H1 (cell line): ENCODE data around the gene CRBN. TPM values are rescaled to one million over a fixed set of nuclear protein-coding genes. Genes with fewer than 3 reads are reported as not detected.

ENCODE experiments used
- CTCF ChIA-PET: fragments of 300-600 bp; sonication (Branson Sonifier 250); formaldehyde crosslinking; loops from one replicate; lab custom pipeline; 2021; ENCODE audit not compliant: partially characterized antibody; lab: Charles Lee
- POLR2A ChIA-PET: fragments of 300-600 bp; sonication (Branson Sonifier 250); formaldehyde crosslinking; loops from one replicate; lab custom pipeline; 2021; ENCODE audit warnings: inconsistent platforms; ENCODE audit not compliant: partially characterized antibody; lab: Charles Lee
- DNase-seq, 2 experiments: peaks; one replicate each; pipeline versions ENCODE4 v3.0.0 to v3.0.0-alpha.2; 2010 to 2022; ENCODE audit warnings: low spot score in 2 of 2, low read depth in 1 of 2, mixed read lengths in 1 of 2
- FAIRE-seq: peaks from 2 replicates; lab custom pipeline; 2011; peaks lifted over from hg19 to GRCh38; lab: Jason Lieb, UNC
- H2AFZ ChIP-seq: 2 replicates; pipeline ENCODE4 v1.8.1; 2012; ENCODE audit warnings: low read length, inconsistent platforms
- H2AK5ac ChIP-seq: 2 replicates; pipeline ENCODE4 v1.6.1; 2013; ENCODE audit warnings: low read depth, low read length
- H2BK120ac ChIP-seq: replicated peaks from 2 replicates; pipeline ENCODE3; 2013; ENCODE audit warnings: low read depth, low read length, inconsistent platforms
- H2BK12ac ChIP-seq: 2 replicates; pipeline ENCODE4 v1.6.1; 2013; ENCODE audit warnings: low read depth, low read length
- H2BK15ac ChIP-seq: 2 replicates; pipeline ENCODE4 v1.6.1; 2013; ENCODE audit warnings: low read length
- H2BK20ac ChIP-seq: 2 replicates; pipeline ENCODE4 v1.6.1; 2013; ENCODE audit warnings: low read length
- H2BK5ac ChIP-seq: 2 replicates; pipeline ENCODE4 v1.6.1; 2013; ENCODE audit warnings: low read depth, low read length
- H3K14ac ChIP-seq: 2 replicates; pipeline ENCODE4 v1.6.1; 2013; ENCODE audit warnings: inconsistent platforms; ENCODE audit not compliant: insufficient read length
- H3K18ac ChIP-seq: 2 replicates; pipeline ENCODE4 v1.6.1; 2013; ENCODE audit warnings: low read length; ENCODE audit errors: extremely low read depth
- H3K23ac ChIP-seq: 2 replicates; pipeline ENCODE4 v1.6.1; 2013; ENCODE audit warnings: inconsistent platforms; ENCODE audit not compliant: insufficient read length
- H3K23me2 ChIP-seq: 2 replicates; pipeline ENCODE4 v1.6.1; 2013; ENCODE audit warnings: low read depth, low read length
- H3K27ac ChIP-seq: 2 replicates; pipeline ENCODE4 v1.6.1; 2011; ENCODE audit warnings: low read depth, low read length, inconsistent platforms
- H3K27me3 ChIP-seq, 4 experiments: replicated peaks in 1 of 4; 1 replicate in 1 of 4; 2 replicates in 3 of 4; pipeline versions ENCODE4 v1.6.1 to v1.8.1; 2011 to 2013; ENCODE audit warnings: low read length in 3 of 4, mild to moderate bottlenecking in 3 of 4, inconsistent platforms in 2 of 4, mixed read lengths in 2 of 4, moderate library complexity in 1 of 4; ENCODE audit not compliant: control insufficient read depth in 3 of 4, insufficient read depth in 3 of 4; ENCODE audit errors: extremely low read depth in 1 of 4
- H3K36me3 ChIP-seq, 4 experiments: 2 replicates each; pipeline versions ENCODE4 v1.6.1 to v1.8.1; 2011 to 2013; ENCODE audit warnings: mild to moderate bottlenecking in 4 of 4, low read length in 3 of 4, moderate library complexity in 2 of 4, control low read depth in 1 of 4, inconsistent platforms in 1 of 4; ENCODE audit not compliant: insufficient read depth in 4 of 4, control insufficient read depth in 2 of 4
- H3K4ac ChIP-seq: replicated peaks from 2 replicates; pipeline ENCODE3; 2013; ENCODE audit warnings: low read length, low read depth, mixed read lengths, inconsistent platforms; ENCODE audit not compliant: insufficient read length
- H3K4me1 ChIP-seq, 4 experiments: replicated peaks in 1 of 4; 1 replicate in 1 of 4; 2 replicates in 3 of 4; pipeline versions ENCODE4 v1.6.1 to v1.8.1; 2011 to 2013; ENCODE audit warnings: low read length in 3 of 4, inconsistent platforms in 2 of 4, mixed read lengths in 1 of 4; ENCODE audit not compliant: insufficient read depth in 4 of 4, control insufficient read depth in 3 of 4
- H3K4me2 ChIP-seq, 2 experiments: 2 replicates each; pipeline versions ENCODE4 v1.6.1 to v1.8.1; 2011 to 2013; ENCODE audit warnings: low read depth in 2 of 2, low read length in 2 of 2, control low read depth in 1 of 2, inconsistent platforms in 1 of 2, mild to moderate bottlenecking in 1 of 2; ENCODE audit not compliant: insufficient read depth in 1 of 2
- H3K4me3 ChIP-seq, 4 experiments: fragments of 200-600, 300-600 bp in 1 of 4; sonication (generic), shearing (Covaris generic), sonication (Bioruptor Twin) in 1 of 4; 2 replicates each; pipeline versions ENCODE4 v1.5.1 to v1.8.1; 2011 to 2016; ENCODE audit warnings: low read length in 4 of 4, low read depth in 3 of 4, control low read depth in 2 of 4, inconsistent platforms in 2 of 4, mild to moderate bottlenecking in 2 of 4, mixed read lengths in 1 of 4, moderate library complexity in 1 of 4; ENCODE audit not compliant: insufficient read depth in 2 of 4; ENCODE audit errors: extremely low read depth in 1 of 4
- H3K56ac ChIP-seq: replicated peaks from 2 replicates; pipeline ENCODE3; 2013; ENCODE audit warnings: low read depth, mild to moderate bottlenecking, mixed read lengths, low read length, inconsistent platforms; ENCODE audit not compliant: insufficient read length
- H3K79me1 ChIP-seq: 2 replicates; pipeline ENCODE4 v1.6.1; 2013; ENCODE audit warnings: low read depth, low read length, control low read depth
- H3K79me2 ChIP-seq, 2 experiments: 2 replicates each; pipeline versions ENCODE4 v1.6.1 to v1.8.1; 2012 to 2013; ENCODE audit warnings: low read length in 2 of 2, mild to moderate bottlenecking in 2 of 2, inconsistent platforms in 1 of 2; ENCODE audit not compliant: insufficient read depth in 2 of 2, control insufficient read depth in 1 of 2
- H3K9ac ChIP-seq, 4 experiments: replicated peaks in 1 of 4; 1 replicate in 1 of 4; 2 replicates in 3 of 4; pipeline versions ENCODE4 v1.6.1 to v1.8.1; 2011 to 2013; ENCODE audit warnings: low read depth in 3 of 4, low read length in 3 of 4, control low read depth in 2 of 4, mild to moderate bottlenecking in 2 of 4, moderate library complexity in 2 of 4, inconsistent platforms in 1 of 4; ENCODE audit errors: extremely low read depth in 1 of 4
- H3K9me3 ChIP-seq, 2 experiments: 2 replicates each; pipeline versions ENCODE4 v1.6.1 to v1.8.1; 2012 to 2013; ENCODE audit warnings: mild to moderate bottlenecking in 2 of 2, moderate library complexity in 2 of 2, control low read depth in 1 of 2, inconsistent platforms in 1 of 2, low read depth in 1 of 2, low read length in 1 of 2, mixed read lengths in 1 of 2; ENCODE audit not compliant: insufficient read depth in 2 of 2
- H4K20me1 ChIP-seq, 2 experiments: replicated peaks in 1 of 2; 2 replicates each; pipeline versions ENCODE3 to v1.8.1; 2011 to 2013; ENCODE audit warnings: inconsistent platforms in 2 of 2, low read length in 2 of 2, mild to moderate bottlenecking in 1 of 2; ENCODE audit not compliant: insufficient read depth in 2 of 2, control insufficient read depth in 1 of 2
- H4K5ac ChIP-seq: 2 replicates; pipeline ENCODE4 v1.6.1; 2013; ENCODE audit warnings: low read length, low read depth, mixed read lengths, inconsistent platforms; ENCODE audit not compliant: insufficient read length
- H4K8ac ChIP-seq: 2 replicates; pipeline ENCODE4 v1.8.0; 2013; ENCODE audit warnings: mild to moderate bottlenecking, moderate library complexity, low read length, inconsistent platforms; ENCODE audit not compliant: insufficient read depth; ENCODE audit errors: extremely low read depth
- H4K91ac ChIP-seq: replicated peaks from 2 replicates; pipeline ENCODE3; 2013; ENCODE audit warnings: low read length, mixed read lengths, inconsistent platforms; ENCODE audit not compliant: insufficient read length
- CBX5 ChIP-seq: fragments of 300-800, 300-1000 bp; sonication (generic); IDR thresholded peaks from 2 replicates; pipeline ENCODE4 v1.7.1; 2016; ENCODE audit warnings: antibody characterized with exemption, low read length, low read depth
- KDM1A ChIP-seq: fragments of 200-600, 300-600 bp; sonication (generic); IDR thresholded peaks from 2 replicates; pipeline ENCODE4 v1.7.1; 2016; ENCODE audit warnings: mild to moderate bottlenecking, low read length, borderline replicate concordance
- SUZ12 ChIP-seq: fragments of 200-600 bp; sonication (generic); IDR thresholded peaks from 2 replicates; pipeline ENCODE4 v1.6.1; 2012; ENCODE audit warnings: mild to moderate bottlenecking, inconsistent platforms, low read length, moderate library complexity, mixed read lengths
- TEAD4 ChIP-seq: IDR thresholded peaks from 2 replicates; pipeline ENCODE4 v1.6.1; 2012; ENCODE audit warnings: low read depth, low read length, inconsistent platforms, mixed read lengths
- WGBS, 2 experiments: shearing (Covaris generic) in 1 of 2; methylation state at CpG; one replicate each; pipeline versions ENCODE4 v1.1.6 to v1.1.7; 2013 to 2015; ENCODE audit warnings: low lambda C conversion rate in 2 of 2, mixed read lengths in 2 of 2, inconsistent platforms in 1 of 2, low coverage in 1 of 2, missing lambda C conversion rate in 1 of 2; ENCODE audit not compliant: insufficient replicate concordance in 2 of 2, insufficient coverage in 1 of 2, insufficient read length in 1 of 2; ENCODE audit errors: extremely low coverage in 1 of 2, missing lambda C conversion rate in 1 of 2; 5-methylcytosine and 5-hydroxymethylcytosine counted together
- polyA plus RNA-seq, 7 experiments: library from polyadenylated mRNA; depleted of rRNA in 3 of 7; stranded (reverse) in 5 of 7; unstranded in 2 of 7; fragments of >200 nt in 5 of 7; fragments of 200-250 nt in 2 of 7; gene quantifications; 1 replicate in 5 of 7; 2 replicates in 1 of 7; 4 replicates in 1 of 7; pipeline versions ENCODE4 v1.2.1 to v1.2.3, GENCODE V29; 2011 to 2013; ENCODE audit warnings: missing spikeins in 2 of 7, mixed read lengths in 2 of 7
- total RNA-seq: library from RNA; stranded (reverse); fragmentation: NEBNext Ultra II Directional; extraction: Animal tissue kit (Norgen Biotek cat#: 25700); gene quantifications from 2 replicates; pipeline ENCODE4 v1.2.1, GENCODE V29; 2021
- TF ChIP-seq, protein P1 (sequence below): IDR thresholded peaks from 2 replicates; pipeline ENCODE4 v1.6.1; 2012; ENCODE audit warnings: inconsistent platforms

The CRBN gene
- total and polyA plus RNA-seq, 2 of the 8 experiments (the other 6 are each of a cell fraction or from before 2014, with no cell fraction given) = 13.4 to 30.3 TPM

DNA sequence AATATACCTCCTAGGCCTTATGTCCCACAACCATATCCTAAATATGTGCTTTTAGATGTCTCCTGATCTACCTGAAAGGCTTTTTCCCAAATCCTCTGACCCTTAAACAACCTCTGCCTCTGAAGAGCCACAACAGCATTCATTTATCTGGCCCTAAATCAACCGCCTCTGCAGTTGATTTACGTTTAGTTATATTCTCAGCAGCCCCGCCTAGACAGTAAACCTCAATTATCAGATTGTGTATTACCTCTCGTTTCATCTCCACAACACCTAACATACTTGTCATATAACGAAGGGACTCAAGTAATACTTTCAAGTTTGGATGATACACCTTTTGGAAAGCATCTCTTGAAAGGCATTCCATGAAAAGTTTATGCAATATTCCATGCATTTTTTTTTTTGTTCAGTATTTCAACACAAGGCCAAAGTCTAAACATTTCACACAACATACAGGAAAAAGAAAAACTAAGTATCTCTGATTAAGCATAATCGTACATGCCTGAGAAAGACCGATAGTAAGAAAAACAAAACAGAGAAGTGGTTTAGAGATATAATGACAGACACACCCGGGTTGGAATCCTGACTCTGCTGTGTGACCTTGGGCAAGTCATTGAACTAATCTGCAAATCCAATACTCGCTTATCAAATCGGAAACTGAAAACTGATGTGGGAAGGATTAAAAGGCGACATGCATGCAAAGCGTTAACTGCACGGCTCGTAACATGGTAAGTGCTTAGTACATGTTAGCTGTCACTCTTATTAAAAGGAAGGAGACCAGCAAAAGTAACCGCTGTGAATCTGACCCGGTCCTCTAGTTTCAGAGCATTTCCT lies 778 bp downstream of the CRBN start:
- no peak overlapping the region for H4K91ac ChIP-seq
- H2BK15ac ChIP-seq = no peak overlapping the region
- H3K4me3 ChIP-seq = peak overlapping the region; percentile 55 to 94 (median 88)
- H3K56ac ChIP-seq = no peak overlapping the region
- H4K20me1 ChIP-seq = no peaks in the 10 kb centered on the region
- peaks cover 0 to 10% (median 4%) of the 10 kb centered on the region in 4 experiments; a peak in 3 of 7 replicates for H3K4me1 ChIP-seq
- H2AFZ ChIP-seq = peak overlapping the region; percentile 26; the same call in 1 of the 2 replicates
- ChIA-PET POLR2A (interaction anchor here (0.7 to 1.3 kb wide), 2 partner anchors 45 to 186 kb away, joined by 3 read pairs; no protein-coding TSS in a partner anchor), CTCF (interaction anchor here (1.0 to 1.2 kb wide), 2 partner anchors 16 to 21 kb away, joined by 3 read pairs; no protein-coding TSS in a partner anchor)
- H3K79me2 ChIP-seq = peaks cover 13 to 37% of the 10 kb centered on the region in 2 experiments
- no peaks in the 10 kb centered on the region for H3K27me3 ChIP-seq
- H3K4ac ChIP-seq = no peak overlapping the region
- H2AK5ac ChIP-seq = no peak overlapping the region; the same call in 1 of the 2 replicates
- peak overlapping the region; percentile 79 for H3K27ac ChIP-seq
- H4K5ac ChIP-seq = no peak overlapping the region
- H2BK12ac ChIP-seq = no peak overlapping the region
- H3K4me2 ChIP-seq = peak overlapping the region; percentile 72 to 74
- no peak for DNase-seq
- H3K23ac ChIP-seq = no peak overlapping the region
- no peaks in the 10 kb centered on the region for H3K23me2 ChIP-seq
- H2BK120ac ChIP-seq = no peak overlapping the region
- TF ChIP-seq CBX5 = no peak
- TF ChIP-seq, protein P1, sequence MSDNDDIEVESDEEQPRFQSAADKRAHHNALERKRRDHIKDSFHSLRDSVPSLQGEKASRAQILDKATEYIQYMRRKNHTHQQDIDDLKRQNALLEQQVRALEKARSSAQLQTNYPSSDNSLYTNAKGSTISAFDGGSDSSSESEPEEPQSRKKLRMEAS = no peak
- no peak for TF ChIP-seq SUZ12
- no peak for TF ChIP-seq TEAD4
- no peak for TF ChIP-seq KDM1A
- H3K79me1 ChIP-seq = no peaks in the 10 kb centered on the region
- H3K36me3 ChIP-seq = peaks cover 4 to 7% (median 4%) of the 10 kb centered on the region in 4 experiments; a peak in 7 of 8 replicates
- FAIRE-seq = no peak
- no peak overlapping the region for H2BK20ac ChIP-seq
- no peak overlapping the region for H2BK5ac ChIP-seq
- peak overlapping the region; percentile 95; the same call in 1 of the 2 replicates for H4K8ac ChIP-seq
- H3K9ac ChIP-seq = peak overlapping the region; percentile 87 to 92 (median 90)
- H3K9me3 ChIP-seq = no peaks in the 10 kb centered on the region
- 43% methylated on average over 16 of the region's 16 CpGs; no CpG with 5 or more reads in 1 of the 2 experiments for WGBS, 2 experiments
- no peak overlapping the region for H3K18ac ChIP-seq
- no peak overlapping the region for H3K14ac ChIP-seq
